Breast epithelium (tissue), 3 donors: ENCODE data around the gene NUDT5.

ENCODE experiments used
- CTCF ChIP-seq, 3 donors: fragments of 450-650 bp; IDR thresholded peaks; one replicate each; pipeline ENCODE4 v1.5.1; 2016 to 2017; ENCODE audit warnings: antibody characterized with exemption in 3 of 3, mild to moderate bottlenecking in 3 of 3, moderate library complexity in 3 of 3
- POLR2A ChIP-seq: fragments of 450-650 bp; IDR thresholded peaks from one replicate; pipeline ENCODE4 v1.6.1; 2016; ENCODE audit warnings: antibody characterized with exemption, mild to moderate bottlenecking, moderate library complexity
- POLR2AphosphoS5 ChIP-seq, 3 donors: sonication (generic); formaldehyde crosslinking; IDR thresholded peaks; one replicate each; pipeline ENCODE4 v1.6.1; 2017; ENCODE audit warnings: antibody characterized with exemption in 3 of 3

- TF ChIP-seq POLR2A = no peak
- no peak for TF ChIP-seq CTCF (IDR thresholded peaks at IDR 0.05)
- no peak for TF ChIP-seq POLR2AphosphoS5 (IDR thresholded peaks at IDR 0.05)
Measured at GRCh38 chr10:12241810-12242529, 46.3 kb upstream of the NUDT5 start.
